GM23248 (cell line): ENCODE data around the gene GPR83. TPM values are rescaled to one million over a fixed set of nuclear protein-coding genes. Genes with fewer than 3 reads are reported as not detected.
"Not testable (repeated sequence)": the region's sequence is repeated elsewhere in the genome, so short reads cannot be mapped to it uniquely, and the experiment has no call there.

Experiments used
- DNase-seq: peaks from one replicate; pipeline ENCODE4 v3.0.0-alpha.2; 2015
- H2AFZ ChIP-seq: fragments of 200-600 bp; sonication (generic); 2 replicates; pipeline ENCODE4 v1.6.1; 2016; ENCODE audit warnings: antibody characterized with exemption
- H3F3A ChIP-seq: fragments of 200-600 bp; sonication (generic); 2 replicates; pipeline ENCODE4 v1.6.1; 2016; ENCODE audit warnings: mild to moderate bottlenecking, antibody characterized with exemption, mixed run types; ENCODE audit not compliant: insufficient read depth
- H3K27ac ChIP-seq: fragments of 200-600 bp; sonication (generic); 2 replicates; pipeline ENCODE4 v1.5.1; 2016; ENCODE audit warnings: mild to moderate bottlenecking
- H3K27me3 ChIP-seq: fragments of 200-600 bp; sonication (generic); replicated peaks from 2 replicates; pipeline ENCODE4 v1.6.1; 2016; ENCODE audit warnings: mild to moderate bottlenecking; ENCODE audit not compliant: insufficient read depth
- H3K36me3 ChIP-seq: fragments of 200-600 bp; sonication (generic); 2 replicates; pipeline ENCODE4 v1.6.1; 2016; ENCODE audit warnings: low read depth, mild to moderate bottlenecking
- H3K4me1 ChIP-seq: fragments of 200-600 bp; sonication (generic); 2 replicates; pipeline ENCODE4 v1.6.1; 2016; ENCODE audit warnings: mild to moderate bottlenecking; ENCODE audit not compliant: insufficient read depth
- H3K4me2 ChIP-seq: fragments of 200-600 bp; sonication (generic); one replicate; pipeline ENCODE4 v1.6.1; 2016; ENCODE audit warnings: mild to moderate bottlenecking; ENCODE audit not compliant: unreplicated experiment
- H3K4me3 ChIP-seq: fragments of 200-600 bp; sonication (generic); 2 replicates; pipeline ENCODE4 v1.5.1; 2016; ENCODE audit warnings: mild to moderate bottlenecking
- H3K79me2 ChIP-seq: fragments of 200-600 bp; sonication (generic); 2 replicates; pipeline ENCODE4 v1.6.1; 2016; ENCODE audit warnings: mild to moderate bottlenecking; ENCODE audit not compliant: insufficient read depth
- H3K9ac ChIP-seq: fragments of 200-600 bp; sonication (generic); 2 replicates; pipeline ENCODE4 v1.6.1; 2016; ENCODE audit warnings: mild to moderate bottlenecking
- H3K9me2 ChIP-seq: fragments of 200-600 bp; sonication (generic); 2 replicates; pipeline ENCODE4 v1.6.1; 2016; ENCODE audit warnings: mixed run types, mild to moderate bottlenecking, moderate library complexity; ENCODE audit not compliant: insufficient read depth
- H3K9me3 ChIP-seq: fragments of 200-600 bp; sonication (generic); one replicate; pipeline ENCODE4 v1.6.1; 2017; ENCODE audit warnings: low read depth
- H4K20me1 ChIP-seq: fragments of 200-600 bp; sonication (generic); 2 replicates; pipeline ENCODE4 v1.6.0; 2016; ENCODE audit not compliant: insufficient read depth
- EZH2 ChIP-seq: fragments of 200-600 bp; sonication (generic); IDR thresholded peaks from 2 replicates; pipeline ENCODE4 v1.6.1; 2018; ENCODE audit warnings: antibody characterized with exemption, mild to moderate bottlenecking; ENCODE audit not compliant: insufficient read depth, poor library complexity, severe bottlenecking
- EZH2phosphoT487 ChIP-seq: fragments of 200-600 bp; sonication (generic); IDR thresholded peaks from 2 replicates; pipeline ENCODE4 v1.6.1; 2018; ENCODE audit warnings: antibody characterized with exemption, moderate library complexity, mild to moderate bottlenecking, low read depth; ENCODE audit not compliant: insufficient read depth
- WGBS, 2 experiments: methylation state at CpG; one replicate each; pipeline ENCODE4 v1.1.6; 2015 to 2017; ENCODE audit warnings: low lambda C conversion rate in 2 of 2, low coverage in 1 of 2; ENCODE audit errors: missing lambda C conversion rate in 2 of 2; 5-methylcytosine and 5-hydroxymethylcytosine counted together
- in situ Hi-C: fragments of 300-500 bp; cut with MboI; formaldehyde crosslinking; loops from 2 replicates; pipeline ENCODE4 v1.15.0; 2020
- polyA plus RNA-seq: library from polyadenylated mRNA; unstranded; fragments of >200 nt; fragmentation: Nextera tagmentation; extraction: Ambion mirVana; gene quantifications from 2 replicates; pipeline ENCODE4 v1.2.1, GENCODE V29; 2016
- total RNA-seq: library from RNA; depleted of rRNA; stranded (reverse); fragments of >200 nt; shearing (Covaris generic); gene quantifications from 2 replicates; pipeline ENCODE4 v1.2.3, GENCODE V29; 2014

Gene GPR83
- total and polyA plus RNA-seq, 2 experiments from 2014 or later, result not detected

GRCh38 chr11:94376841-94377240, 24.4 kb downstream of the GPR83 start:
- Histone ChIP-seq H3K4me3 (no peak overlapping the region), H3F3A (no peaks in the 10 kb centered on the region), H3K4me2 (no peak overlapping the region), H3K9ac (no peak overlapping the region), H2AFZ (no peak overlapping the region), H3K4me1 (no peaks in the 10 kb centered on the region), H3K36me3 (no peaks in the 10 kb centered on the region), H3K9me2 (no peaks in the 10 kb centered on the region), H4K20me1 (no peaks in the 10 kb centered on the region), H3K27me3 (no peaks in the 10 kb centered on the region; the same call in 1 of the 2 replicates), H3K9me3 (no peaks in the 10 kb centered on the region), H3K79me2 (no peaks in the 10 kb centered on the region), H3K27ac (no peak overlapping the region)
- WGBS, 2 experiments, result 55 to 65% methylated on average over 1 of the region's 1 CpG
- TF ChIP-seq EZH2, result no peak
- no peak for TF ChIP-seq EZH2phosphoT487
- in situ Hi-C loops, result no loop called here
- DNase-seq, result no peak

- DNase-seq, H3K9me2 ChIP-seq, H3K4me1 ChIP-seq, H3K4me3 ChIP-seq, in situ Hi-C loops, H3F3A ChIP-seq, H4K20me1 ChIP-seq, H3K79me2 ChIP-seq, H3K9me3 ChIP-seq, H3K27me3 ChIP-seq, H3K9ac ChIP-seq, H2AFZ ChIP-seq, H3K27ac ChIP-seq, H3K36me3 ChIP-seq, H3K4me2 ChIP-seq: not testable (repeated sequence)
- 26% methylated on average over 6 of the region's 6 CpGs for WGBS, 2 experiments
These were observed 30.6 kb downstream of the GPR83 start for GRCh38 chr11:94370576-94370975.

- DNase-seq, H3F3A ChIP-seq, H3K9ac ChIP-seq, in situ Hi-C loops, H3K4me2 ChIP-seq, H2AFZ ChIP-seq, H3K9me2 ChIP-seq, H3K27ac ChIP-seq, H4K20me1 ChIP-seq, H3K36me3 ChIP-seq, H3K27me3 ChIP-seq, H3K9me3 ChIP-seq, H3K79me2 ChIP-seq, H3K4me1 ChIP-seq, H3K4me3 ChIP-seq: not testable (repeated sequence)
- WGBS, 2 experiments, result 53 to 59% methylated on average over 10 of the region's 10 CpGs
These were observed 50.2 kb downstream of the GPR83 start for GRCh38 chr11:94350850-94351563.

- not testable (repeated sequence) for H3K9me3 ChIP-seq, DNase-seq
These were observed 54.9 kb downstream of the GPR83 start for GRCh38 chr11:94346311-94346710.

GRCh38 chr11:94343495-94343894, 57.7 kb downstream of the GPR83 start:
- Histone ChIP-seq H4K20me1 (no peaks in the 10 kb centered on the region), H3K79me2 (no peaks in the 10 kb centered on the region), H3K27me3 (peaks cover 19% of the 10 kb centered on the region), H3K4me3 (no peak overlapping the region), H3K9ac (no peak overlapping the region), H3K36me3 (no peaks in the 10 kb centered on the region), H3K27ac (no peak overlapping the region), H3K4me2 (no peak overlapping the region), H3K4me1 (no peaks in the 10 kb centered on the region), H2AFZ (no peak overlapping the region), H3K9me3 (no peaks in the 10 kb centered on the region), H3F3A (no peaks in the 10 kb centered on the region), H3K9me2 (no peaks in the 10 kb centered on the region)
- DNase-seq, result no peak
- 27 to 38% methylated on average over 1 of the region's 1 CpG for whole genome bisulfite sequencing, 2 experiments
- no peak for TF ChIP-seq EZH2phosphoT487
- TF ChIP-seq EZH2, result no peak
- in situ Hi-C loops, result no loop called here

More at GRCh38 chr11:94346311-94346710, 54.9 kb downstream of the GPR83 start:
- H3K79me2 ChIP-seq, H3K4me1 ChIP-seq, H3K9me2 ChIP-seq, H3K4me2 ChIP-seq, H3K27ac ChIP-seq, in situ Hi-C loops, H3K9ac ChIP-seq, H2AFZ ChIP-seq, H4K20me1 ChIP-seq, H3K36me3 ChIP-seq, H3K4me3 ChIP-seq, H3F3A ChIP-seq: not testable (repeated sequence)
- peaks cover 19% of the 10 kb centered on the region for H3K27me3 ChIP-seq
- WGBS, 2 experiments, result 36 to 39% methylated on average over 8 of the region's 8 CpGs
